T-cell (primary cell): ENCODE results near the gene ZCCHC10. TPM values are rescaled to one million over a fixed set of nuclear protein-coding genes. Genes with fewer than 3 reads are reported as not detected.

Experiments
- ATAC-seq, 4 experiments: fragments of 200-7000 bp in 3 of 4; fragments of 150-1000 bp in 1 of 4; cut with Tn5 transposase; replicated peaks in 1 of 4; 1 replicate in 3 of 4; 2 replicates in 1 of 4; pipeline ENCODE4 v1.10.0; 2021; ENCODE audit warnings: moderate library complexity in 3 of 4, mild to moderate bottlenecking in 2 of 4, moderate number of reproducible peaks in 1 of 4
- CTCF ChIA-PET, 2 donors: fragments of 300-600 bp; sonication (Branson Sonifier 250); formaldehyde crosslinking; loops; one replicate each; lab custom pipeline; 2022; ENCODE audit warnings: antibody characterized with exemption in 2 of 2; lab: Charles Lee
- POLR2A ChIA-PET, 2 donors: fragments of 300-600 bp; sonication (Branson Sonifier 250); formaldehyde crosslinking; loops; one replicate each; lab custom pipeline; 2022; ENCODE audit warnings: antibody characterized with exemption in 2 of 2; lab: Charles Lee
- DNase-seq, 35 experiments: peaks; one replicate each; pipeline versions ENCODE4 v3.0.0 to v3.0.0-alpha.2; 2013 to 2023
- H3K27ac ChIP-seq: one replicate; pipeline ENCODE4 v1.5.1; 2013; ENCODE audit warnings: low read length
- H3K27me3 ChIP-seq, 2 experiments: replicated peaks in 1 of 2; 1 replicate in 1 of 2; 2 replicates in 1 of 2; pipeline versions ENCODE4 v1.6.1 to v1.7.0; 2013; ENCODE audit warnings: low read length in 1 of 2, mixed read lengths in 1 of 2; ENCODE audit not compliant: control insufficient read depth in 2 of 2, insufficient read depth in 2 of 2; ENCODE audit errors: extremely low read depth in 1 of 2
- H3K36me3 ChIP-seq, 2 donors: 1 replicate in 1 of 2; 2 replicates in 1 of 2; pipeline versions ENCODE4 v1.6.1 to v1.7.0; 2013; ENCODE audit warnings: low read length in 1 of 2; ENCODE audit not compliant: control insufficient read depth in 2 of 2, insufficient read depth in 1 of 2; ENCODE audit errors: extremely low read depth in 1 of 2
- H3K4me1 ChIP-seq, 2 experiments: 1 replicate in 1 of 2; 2 replicates in 1 of 2; pipeline versions ENCODE4 v1.6.1 to v1.7.0; 2013; ENCODE audit warnings: low read length in 2 of 2, mixed read lengths in 1 of 2; ENCODE audit not compliant: insufficient read depth in 2 of 2, control insufficient read depth in 1 of 2; ENCODE audit errors: extremely low read depth in 1 of 2
- H3K4me3 ChIP-seq, 2 donors: 1 replicate in 1 of 2; 2 replicates in 1 of 2; pipeline versions ENCODE4 v1.5.1 to v1.7.0; 2013; ENCODE audit warnings: mild to moderate bottlenecking in 2 of 2, low read length in 1 of 2, moderate library complexity in 1 of 2; ENCODE audit not compliant: control insufficient read depth in 1 of 2; ENCODE audit errors: extremely low read depth in 1 of 2
- H3K9me3 ChIP-seq: 2 replicates; pipeline ENCODE4 v1.7.0; 2013
- H3K27ac Mint-ChIP-seq, 2 donors: one replicate each; pipeline ENCODE4 v1.8.0; 2020 to 2021; ENCODE audit warnings: mild to moderate bottlenecking in 2 of 2, mixed read lengths in 2 of 2
- H3K27me3 Mint-ChIP-seq, 2 donors: one replicate each; pipeline ENCODE4 v1.8.0; 2021 to 2022; ENCODE audit warnings: mixed read lengths in 2 of 2
- H3K36me3 Mint-ChIP-seq: one replicate; pipeline ENCODE4 v1.8.0; 2021; ENCODE audit warnings: mixed read lengths
- H3K4me1 Mint-ChIP-seq, 3 donors: one replicate each; pipeline ENCODE4 v1.8.0; 2020 to 2022; ENCODE audit warnings: mixed read lengths in 3 of 3, mild to moderate bottlenecking in 1 of 3
- H3K4me3 Mint-ChIP-seq, 3 donors: one replicate each; pipeline ENCODE4 v1.8.0; 2020 to 2022; ENCODE audit warnings: mild to moderate bottlenecking in 3 of 3, mixed read lengths in 3 of 3, moderate library complexity in 3 of 3
- H3K9me3 Mint-ChIP-seq, 3 donors: one replicate each; pipeline ENCODE4 v1.8.0; 2020 to 2022; ENCODE audit warnings: mixed read lengths in 3 of 3
- WGBS: methylation state at CpG from one replicate; pipeline ENCODE4 v1.1.5; 2013; ENCODE audit warnings: missing lambda C conversion rate; ENCODE audit not compliant: insufficient coverage; 5-methylcytosine and 5-hydroxymethylcytosine counted together
- total RNA-seq, 35 experiments: library from RNA in 6 of 35; stranded (reverse) in 6 of 35; fragments of 120-200 nt in 1 of 35; gene quantifications; one replicate each; pipeline versions ENCODE4 v1.2.1 to v1.2.4 and lab custom pipeline; 2013 to 2026

Gene ZCCHC10
- total RNA-seq, 5 donors from 2014 or later (not counting 1 experiment from before 2014, with no cell fraction given): 15.6 to 19.5 (median 16.3) TPM

GRCh38 chr5:133052317-133053175 is 26.2 kb upstream of the ZCCHC10 start:
- peaks cover 64 to 70% (median 69%) of the 10 kb centered on the region in 3 donors for H3K4me1 Mint-ChIP-seq

GRCh38 chr5:133051542-133052316 is 25.4 kb upstream of the ZCCHC10 start, which contains the start of gene HSPA4:
HSPA4 (plus strand) TSS chr5:133052013; CDS start chr5:133052251, 238 bp downstream.
- peak within 1 kb of the TSS; percentile 100 for H3K27ac ChIP-seq
- peaks cover 20 to 44% of the 10 kb centered on the region in 2 experiments for H3K4me1 ChIP-seq
- DNase-seq (peak; percentile 92 to 100 (median 97)), ATAC-seq (peak; percentile 87 to 89 (median 88))
- Mint-ChIP-seq H3K27ac (peak within 1 kb of the TSS; percentile 98 to 100), H3K4me3 (peak within 1 kb of the TSS; percentile 95 to 97 (median 96)), H3K36me3 (no peaks in the 10 kb centered on the region), H3K4me1 (peaks cover 58 to 63% (median 61%) of the 10 kb centered on the region in 3 donors), H3K27me3 (no peaks in the 10 kb centered on the region), H3K9me3 (no peaks in the 10 kb centered on the region)
- H3K36me3 ChIP-seq: no peaks in the 10 kb centered on the region
- peaks cover 0 to 3% of the 10 kb centered on the region in 2 experiments for H3K27me3 ChIP-seq
- POLR2A ChIA-PET: interaction anchor here (0.6 to 1.7 kb wide), 13 partner anchors 15 to 1230 kb away, joined by 3 to 12 read pairs (median 4); partner anchors contain the start of genes AFF4 (in 1 of the 2), PPP2CA (in 1 of the 2) and ZCCHC10 (in 1 of the 2)
- CTCF ChIA-PET: interaction anchor here (0.5 to 0.7 kb wide), 2 partner anchors 62 to 1398 kb away, joined by 3 read pairs; no protein-coding TSS in a partner anchor
- under 1% methylated on average over 68 of the region's 68 CpGs for WGBS
- no peaks in the 10 kb centered on the region for H3K9me3 ChIP-seq
- peak within 1 kb of the TSS; percentile 79 to 89 for H3K4me3 ChIP-seq

More at GRCh38 chr5:133052317-133053175, 26.2 kb upstream of the ZCCHC10 start:
- under 1% methylated on average over 50 of the region's 59 CpGs for WGBS
- Mint-ChIP-seq H3K9me3 (no peaks in the 10 kb centered on the region), H3K4me3 (peak overlapping the region; percentile 95 to 97 (median 96)), H3K27ac (peak overlapping the region; percentile 98 to 100), H3K27me3 (no peaks in the 10 kb centered on the region), H3K36me3 (no peaks in the 10 kb centered on the region)
- ATAC-seq (peak in 2 of 4 experiments; percentile 32 to 35), DNase-seq (peak in 28 of 35 experiments; percentile 3 to 54 (median 20))
- no peaks in the 10 kb centered on the region for H3K9me3 ChIP-seq
- ChIA-PET CTCF (interaction anchor here in 1 of 2 donors (0.7 kb wide), 1 partner anchor 1398 kb away, joined by 3 read pairs; no protein-coding TSS in a partner anchor), POLR2A (interaction anchor here (0.6 to 1.4 kb wide), 9 partner anchors 17 to 1229 kb away, joined by 3 to 7 read pairs (median 4); partner anchors contain the start of genes AFF4 (in 1 of the 2) and PPP2CA (in 1 of the 2))
- peak overlapping the region; percentile 100 for H3K27ac ChIP-seq
- H3K36me3 ChIP-seq: no peaks in the 10 kb centered on the region
- H3K4me1 ChIP-seq: peaks cover 20 to 47% of the 10 kb centered on the region in 2 experiments
- peak overlapping the region; percentile 79 to 89 for H3K4me3 ChIP-seq
- H3K27me3 ChIP-seq: peaks cover 0 to 3% of the 10 kb centered on the region in 2 experiments

GRCh38 chr5:133051061-133051541 is 24.8 kb upstream of the ZCCHC10 start:
- H3K27me3 Mint-ChIP-seq: no peaks in the 10 kb centered on the region
- POLR2A ChIA-PET: interaction anchor here (0.5 to 1.7 kb wide), 10 partner anchors 15 to 1358 kb away, joined by 3 to 12 read pairs (median 4); partner anchors contain the start of genes AFF4 (in 1 of the 2), PPP2CA (in 1 of the 2) and ZCCHC10 (in 1 of the 2)
- H3K36me3 Mint-ChIP-seq: no peaks in the 10 kb centered on the region
- H3K4me3 Mint-ChIP-seq: peak overlapping the region; percentile 95 to 97 (median 96)
- DNase-seq: no peak
- peaks cover 20 to 41% of the 10 kb centered on the region in 2 experiments for H3K4me1 ChIP-seq
- H3K27ac ChIP-seq: peak overlapping the region; percentile 100
- ATAC-seq: no peak
- no peaks in the 10 kb centered on the region for H3K9me3 ChIP-seq
- H3K4me3 ChIP-seq: peak overlapping the region; percentile 79 to 89
- peak overlapping the region; percentile 98 to 100 for H3K27ac Mint-ChIP-seq
- WGBS: 0% methylated on average over 7 of the region's 15 CpGs
- no peaks in the 10 kb centered on the region for H3K9me3 Mint-ChIP-seq
- peaks cover 52 to 59% (median 55%) of the 10 kb centered on the region in 3 donors for H3K4me1 Mint-ChIP-seq
- peaks cover 0 to 3% of the 10 kb centered on the region in 2 experiments for H3K27me3 ChIP-seq
- no peaks in the 10 kb centered on the region for H3K36me3 ChIP-seq
- CTCF ChIA-PET: no interaction called here

GRCh38 chr5:133050521-133050920 is 24.2 kb upstream of the ZCCHC10 start:
- peak overlapping the region; percentile 100 for H3K27ac ChIP-seq
- H3K4me3 ChIP-seq: peak overlapping the region; percentile 79 to 89
- no peaks in the 10 kb centered on the region for H3K9me3 ChIP-seq
- H3K9me3 Mint-ChIP-seq: no peaks in the 10 kb centered on the region
- no peaks in the 10 kb centered on the region for H3K36me3 ChIP-seq
- H3K4me1 ChIP-seq: peaks cover 20 to 35% of the 10 kb centered on the region in 2 experiments
- H3K36me3 Mint-ChIP-seq: no peaks in the 10 kb centered on the region
- DNase-seq: peak in 1 of 35 experiments; percentile 23
- peaks cover 46 to 53% (median 50%) of the 10 kb centered on the region in 3 donors for H3K4me1 Mint-ChIP-seq
- 0% methylated on average over 1 of the region's 4 CpGs for WGBS
- no peaks in the 10 kb centered on the region for H3K27me3 Mint-ChIP-seq
- ChIA-PET CTCF (no interaction called here), POLR2A (interaction anchor here (0.5 to 1.7 kb wide), 4 partner anchors 25 to 1357 kb away, joined by 3 to 5 read pairs (median 4); partner anchors contain the start of gene ZCCHC10 (in 1 of the 2))
- ATAC-seq: no peak
- H3K4me3 Mint-ChIP-seq: peak overlapping the region; percentile 95 to 97 (median 96)
- H3K27me3 ChIP-seq: peaks cover 0 to 3% of the 10 kb centered on the region in 2 experiments
- H3K27ac Mint-ChIP-seq: peak overlapping the region; percentile 98 to 100

- H3K4me1 Mint-ChIP-seq: peaks cover 38 to 45% (median 41%) of the 10 kb centered on the region in 3 donors
- H3K27me3 Mint-ChIP-seq: no peaks in the 10 kb centered on the region
- CTCF ChIA-PET: no interaction called here
- Histone ChIP-seq H3K4me3 (no peak overlapping the region), H3K27ac (peak overlapping the region; percentile 100), H3K9me3 (no peaks in the 10 kb centered on the region), H3K27me3 (peaks cover 0 to 3% of the 10 kb centered on the region in 2 experiments), H3K36me3 (no peaks in the 10 kb centered on the region), H3K4me1 (peaks cover 17 to 32% of the 10 kb centered on the region in 2 experiments)
- no peak for DNase-seq
- POLR2A ChIA-PET: interaction anchor here in 1 of 2 donors (1.7 kb wide), 1 partner anchor 38 kb away, joined by 5 read pairs; no protein-coding TSS in a partner anchor
- peak overlapping the region; percentile 29 to 78 for H3K27ac Mint-ChIP-seq
- H3K36me3 Mint-ChIP-seq: no peaks in the 10 kb centered on the region
- no peak overlapping the region for H3K4me3 Mint-ChIP-seq
- 88% methylated on average over 1 of the region's 1 CpG for WGBS
- no peak for ATAC-seq
- H3K9me3 Mint-ChIP-seq: no peaks in the 10 kb centered on the region
These were observed 23.3 kb upstream of the ZCCHC10 start for GRCh38 chr5:133049726-133050048.
